Keratinocyte (primary cell): ENCODE measurements around the gene GPR171. TPM values are rescaled to one million over a fixed set of nuclear protein-coding genes. Genes with fewer than 3 reads are reported as not detected.

Experiments used
- DNase-seq: peaks from one replicate; pipeline ENCODE4 v3.0.0-alpha.2; 2011; ENCODE audit warnings: low read depth, missing footprints, low spot score
- FAIRE-seq: peaks from 2 replicates; lab custom pipeline; 2011; peaks lifted over from hg19 to GRCh38; lab: Jason Lieb, UNC
- H2AFZ ChIP-seq: 2 replicates; pipeline ENCODE4 v1.6.0; 2012; ENCODE audit warnings: low read length, control low read depth, inconsistent platforms; ENCODE audit not compliant: control insufficient read depth
- H3K27ac ChIP-seq: 2 replicates; pipeline ENCODE4 v1.5.1; 2011; ENCODE audit warnings: low read length; ENCODE audit not compliant: control insufficient read depth, insufficient read depth
- H3K27me3 ChIP-seq: 3 replicates; pipeline ENCODE4 v1.6.0; 2011; ENCODE audit warnings: low read length; ENCODE audit not compliant: control insufficient read depth, insufficient read depth; ENCODE audit errors: extremely low read depth
- H3K36me3 ChIP-seq, 2 experiments: 2 replicates in 1 of 2; 3 replicates in 1 of 2; pipeline ENCODE4 v1.5.1; 2011; ENCODE audit warnings: low read length in 2 of 2, mild to moderate bottlenecking in 1 of 2; ENCODE audit not compliant: control insufficient read depth in 2 of 2, insufficient read depth in 2 of 2; ENCODE audit errors: extremely low read depth in 1 of 2
- H3K4me1 ChIP-seq: 3 replicates; pipeline ENCODE4 v1.5.1; 2011; ENCODE audit warnings: low read length; ENCODE audit not compliant: control insufficient read depth, insufficient read depth; ENCODE audit errors: extremely low read depth
- H3K4me2 ChIP-seq: 3 replicates; pipeline ENCODE4 v1.6.0; 2011; ENCODE audit warnings: low read depth, low read length; ENCODE audit not compliant: control insufficient read depth, insufficient read depth; ENCODE audit errors: extremely low read depth
- H3K4me3 ChIP-seq, 3 experiments: fragments of 200-600 bp in 1 of 3; sonication (generic) in 1 of 3; 2 replicates in 2 of 3; 3 replicates in 1 of 3; pipeline ENCODE4 v1.5.1; 2011 to 2016; ENCODE audit warnings: low read length in 3 of 3, mild to moderate bottlenecking in 3 of 3, control low read depth in 2 of 3, inconsistent platforms in 1 of 3, low read depth in 1 of 3, mixed read lengths in 1 of 3, mixed run types in 1 of 3, moderate library complexity in 1 of 3; ENCODE audit not compliant: control insufficient read depth in 2 of 3, insufficient read depth in 2 of 3; ENCODE audit errors: extremely low read depth in 1 of 3
- H3K79me2 ChIP-seq: 2 replicates; pipeline ENCODE4 v1.6.0; 2012; ENCODE audit warnings: low read length; ENCODE audit not compliant: control insufficient read depth, insufficient read depth
- H3K9ac ChIP-seq: 3 replicates; pipeline ENCODE4 v1.6.0; 2011; ENCODE audit warnings: low read length; ENCODE audit not compliant: control insufficient read depth, insufficient read depth; ENCODE audit errors: extremely low read depth
- H3K9me1 ChIP-seq: 3 replicates; pipeline ENCODE4 v1.6.0; 2011; ENCODE audit warnings: low read length; ENCODE audit not compliant: control insufficient read depth, insufficient read depth; ENCODE audit errors: extremely low read depth
- H3K9me3 ChIP-seq: 2 replicates; pipeline ENCODE4 v1.5.1; 2012; ENCODE audit warnings: low read depth, low read length; ENCODE audit not compliant: control insufficient read depth
- H4K20me1 ChIP-seq: 3 replicates; pipeline ENCODE4 v1.6.0; 2011; ENCODE audit warnings: low read length; ENCODE audit not compliant: control insufficient read depth, insufficient read depth; ENCODE audit errors: extremely low read depth
- CTCF ChIP-seq, 3 experiments: IDR thresholded peaks in 1 of 3; conservative IDR thresholded peaks in 1 of 3; optimal IDR thresholded peaks in 1 of 3; 2 replicates in 2 of 3; 3 replicates in 1 of 3; pipeline versions ENCODE3 to v1.5.1; 2011; ENCODE audit warnings: low read length in 3 of 3, mild to moderate bottlenecking in 3 of 3, moderate library complexity in 2 of 3, control low read depth in 1 of 3, inconsistent platforms in 1 of 3; ENCODE audit not compliant: insufficient read depth in 2 of 3; ENCODE audit errors: extremely low read depth in 1 of 3
- EZH2 ChIP-seq: IDR thresholded peaks from one replicate; pipeline ENCODE4 v1.6.1; 2012; ENCODE audit warnings: inconsistent platforms, mild to moderate bottlenecking, low read length, moderate library complexity
- dilution Hi-C: fragments of 300-500 bp; cut with MboI; formaldehyde crosslinking; loops from one replicate; pipeline ENCODE4 v1.7.0; 2020; ENCODE audit warnings: low sequenced_read_pairs; ENCODE audit not compliant: extremely low pct_ligation_motif_present
- polyA plus RNA-seq, 5 experiments: library from polyadenylated mRNA; depleted of rRNA in 3 of 5; stranded (reverse) in 3 of 5; stranded (forward) in 1 of 5; unstranded in 1 of 5; fragments of >200 nt; gene quantifications; 1 replicate in 1 of 5; 2 replicates in 3 of 5; 3 replicates in 1 of 5; pipeline versions ENCODE4 v1.2.1 to v1.2.3, GENCODE V29; 2011 to 2012; ENCODE audit warnings: missing spikeins in 2 of 5, low read depth in 1 of 5, low replicate concordance in 1 of 5
- small RNA-seq, 3 experiments: library from RNA; depleted of rRNA; stranded (forward); fragments of <200 nt; gene quantifications; one replicate each; pipeline ENCODE3, GENCODE V24; 2012; ENCODE audit warnings: low read depth in 3 of 3, low replicate concordance in 1 of 3; ENCODE audit not compliant: insufficient read length in 3 of 3

GPR171 gene
- polyA plus RNA-seq, 1 donor (not counting 4 experiments of a cell fraction or from before 2014, with no cell fraction given) = not detected

- FAIRE-seq = no peak
- Histone ChIP-seq H3K4me2 (no peak overlapping the region), H3K4me3 (no peak overlapping the region), H3K27ac (no peak overlapping the region), H3K27me3 (no peaks in the 10 kb centered on the region), H4K20me1 (no peaks in the 10 kb centered on the region), H3K9me3 (no peaks in the 10 kb centered on the region), H2AFZ (no peak overlapping the region), H3K36me3 (no peaks in the 10 kb centered on the region), H3K4me1 (no peaks in the 10 kb centered on the region), H3K9me1 (no peaks in the 10 kb centered on the region), H3K79me2 (no peaks in the 10 kb centered on the region), H3K9ac (no peak overlapping the region)
- dilution Hi-C loops = no loop called here
- TF ChIP-seq EZH2 (no peak), CTCF (optimal IDR thresholded peaks at IDR 0.05 in 1 of 3, IDR thresholded peaks at IDR 0.05 in 1 of 3, conservative IDR thresholded peaks at IDR 0.05 in 1 of 3; ENCODE audit: extremely low read depth in 1 of 3, insufficient read depth in 2 of 3, low read length in 3 of 3) (no peak)
- DNase-seq = no peak
Observed at GRCh38 chr3:151152455-151153079, 50.4 kb downstream of the GPR171 start.

Small RNAs within 50 kb of the gene (small RNA-seq; reads per million reads assigned to genes)
- gene RNA5SP145 = 0 reads per million in 3 experiments

Other genes with a start within 250 kb of the GPR171 start
- gene CLRN1, start 230.5 kb downstream of the GPR171 start, polyA plus RNA-seq = not detected in 3 replicates
- gene MED12L, start 117.6 kb downstream of the GPR171 start, polyA plus RNA-seq = 0.04 to 0.36 TPM (median 0.04 TPM) in 3 replicates
- not detected in 3 replicates for gene P2RY14, start 75.3 kb upstream of the GPR171 start, polyA plus RNA-seq
- 90.0 to 109 TPM (median 106 TPM) in 3 replicates for gene GPR87, start 113.6 kb upstream of the GPR171 start, polyA plus RNA-seq
- gene P2RY13, start 126.3 kb upstream of the GPR171 start, polyA plus RNA-seq = not detected in 3 replicates
- gene P2RY12, start 181.5 kb upstream of the GPR171 start, polyA plus RNA-seq = not detected in 3 replicates